OCI-LY1 (cell line): ENCODE data around the gene SEC16A.

Experiments
- H2AFZ ChIP-seq: fragments of 200-600 bp; sonication (generic), shearing (Covaris generic); 2 replicates; pipeline ENCODE4 v1.6.0; 2014; ENCODE audit warnings: antibody characterized with exemption, mild to moderate bottlenecking, low read length
- H3F3A ChIP-seq: fragments of 200-600 bp; sonication (generic), shearing (Covaris generic); 2 replicates; pipeline ENCODE4 v1.6.0; 2014; ENCODE audit warnings: mild to moderate bottlenecking, antibody characterized with exemption, low read length, moderate library complexity; ENCODE audit not compliant: insufficient read depth
- H3K27ac ChIP-seq: fragments of 200-600 bp; sonication (generic); 2 replicates; pipeline ENCODE4 v1.5.1; 2014; ENCODE audit warnings: low read length, mixed run types, mild to moderate bottlenecking, low read depth; ENCODE audit not compliant: poor library complexity, severe bottlenecking
- H3K27me3 ChIP-seq: fragments of 200-600 bp; sonication (generic); 2 replicates; pipeline ENCODE4 v1.6.0; 2014; ENCODE audit warnings: antibody characterized with exemption, mild to moderate bottlenecking, low read length, moderate library complexity; ENCODE audit not compliant: insufficient read depth
- H3K36me3 ChIP-seq: fragments of 200-600 bp; sonication (generic); 2 replicates; pipeline ENCODE4 v1.6.1; 2014; ENCODE audit warnings: mild to moderate bottlenecking, antibody characterized with exemption, low read length, moderate library complexity, mixed read lengths; ENCODE audit not compliant: insufficient read depth
- H3K4me1 ChIP-seq: fragments of 200-600 bp; sonication (generic); 2 replicates; pipeline ENCODE4 v1.5.1; 2014; ENCODE audit warnings: mild to moderate bottlenecking, low read length, moderate library complexity; ENCODE audit not compliant: insufficient read depth, severe bottlenecking
- H3K4me2 ChIP-seq: fragments of 200-600 bp; sonication (generic), shearing (Covaris generic); 2 replicates; pipeline ENCODE4 v1.6.1; 2014; ENCODE audit warnings: low read length
- H3K4me3 ChIP-seq: fragments of 200-600 bp; sonication (generic); 2 replicates; pipeline ENCODE4 v1.5.1; 2014; ENCODE audit warnings: low read length, low read depth, mild to moderate bottlenecking, mixed read lengths; ENCODE audit not compliant: poor library complexity, severe bottlenecking
- H3K79me2 ChIP-seq: fragments of 200-600 bp; shearing (Covaris generic); 2 replicates; pipeline ENCODE4 v1.6.1; 2016; ENCODE audit warnings: mixed run types, low read length, mixed read lengths; ENCODE audit not compliant: insufficient read depth
- H3K9ac ChIP-seq: fragments of 200-600 bp; sonication (generic), shearing (Covaris generic); 2 replicates; pipeline ENCODE4 v1.6.1; 2014; ENCODE audit warnings: mild to moderate bottlenecking, low read length, mixed read lengths
- H3K9me2 ChIP-seq: fragments of 200-600 bp; sonication (generic), shearing (Covaris generic); 2 replicates; pipeline ENCODE4 v1.6.1; 2014; ENCODE audit warnings: low read depth, mild to moderate bottlenecking, low read length, mixed read lengths
- H3K9me3 ChIP-seq: fragments of 200-600 bp; shearing (Covaris generic); 2 replicates; pipeline ENCODE4 v1.6.1; 2014; ENCODE audit warnings: low read length, mixed read lengths
- H4K20me1 ChIP-seq: fragments of 200-600 bp; sonication (generic), shearing (Covaris generic); 2 replicates; pipeline ENCODE4 v1.6.0; 2016; ENCODE audit warnings: mild to moderate bottlenecking, low read length; ENCODE audit not compliant: insufficient read depth
- CTCF ChIP-seq: fragments of 200-600 bp; sonication (generic), shearing (Covaris generic); IDR thresholded peaks from 2 replicates; pipeline ENCODE4 v1.5.1; 2017; ENCODE audit warnings: mild to moderate bottlenecking, antibody characterized with exemption, low read length, moderate library complexity, mixed read lengths
- EZH2 ChIP-seq: fragments of 200-600 bp; sonication (generic), shearing (Covaris generic); IDR thresholded peaks from 2 replicates; pipeline ENCODE4 v1.8.0; 2017; ENCODE audit warnings: borderline replicate concordance, mixed run types, mild to moderate bottlenecking, antibody characterized with exemption, low read length, moderate library complexity, mixed read lengths

The SEC16A gene

GRCh38 chr9:136454026-136454796, 28.6 kb downstream of the SEC16A start:
- H3K9me2 ChIP-seq, result no peaks in the 10 kb centered on the region
- no peak for TF ChIP-seq CTCF
- TF ChIP-seq EZH2, result no peak
- H3K27me3 ChIP-seq, result no peaks in the 10 kb centered on the region
- H3K79me2 ChIP-seq, result no peaks in the 10 kb centered on the region
- H2AFZ ChIP-seq, result no peak overlapping the region
- no peak overlapping the region for H3K4me2 ChIP-seq
- H3K9me3 ChIP-seq, result no peaks in the 10 kb centered on the region
- no peaks in the 10 kb centered on the region for H3F3A ChIP-seq
- H3K9ac ChIP-seq, result no peak overlapping the region
- H3K27ac ChIP-seq, result no peak overlapping the region
- H3K4me1 ChIP-seq, result no peaks in the 10 kb centered on the region
- H4K20me1 ChIP-seq, result no peaks in the 10 kb centered on the region
- peaks cover 86% of the 10 kb centered on the region for H3K36me3 ChIP-seq
- no peak overlapping the region for H3K4me3 ChIP-seq

- H3K27ac ChIP-seq, result no peak overlapping the region
- no peak overlapping the region for H2AFZ ChIP-seq
- no peaks in the 10 kb centered on the region for H3K79me2 ChIP-seq
- no peaks in the 10 kb centered on the region for H3K9me2 ChIP-seq
- H3K9ac ChIP-seq, result no peak overlapping the region
- no peak overlapping the region for H3K4me3 ChIP-seq
- peaks cover 84% of the 10 kb centered on the region for H3K36me3 ChIP-seq
- H3F3A ChIP-seq, result no peaks in the 10 kb centered on the region
- no peaks in the 10 kb centered on the region for H4K20me1 ChIP-seq
- no peaks in the 10 kb centered on the region for H3K4me1 ChIP-seq
- TF ChIP-seq EZH2 (no peak), CTCF (no peak)
- no peaks in the 10 kb centered on the region for H3K9me3 ChIP-seq
- no peaks in the 10 kb centered on the region for H3K27me3 ChIP-seq
- no peak overlapping the region for H3K4me2 ChIP-seq
Observed at GRCh38 chr9:136453326-136453725, 29.5 kb downstream of the SEC16A start.

GRCh38 chr9:136451221-136451877, 31.5 kb downstream of the SEC16A start:
- Histone ChIP-seq H3F3A (no peaks in the 10 kb centered on the region), H4K20me1 (no peaks in the 10 kb centered on the region), H3K9me2 (no peaks in the 10 kb centered on the region), H3K36me3 (peaks cover 84% of the 10 kb centered on the region), H3K9me3 (no peaks in the 10 kb centered on the region), H3K4me3 (no peak overlapping the region), H2AFZ (no peak overlapping the region), H3K4me2 (no peak overlapping the region), H3K4me1 (no peaks in the 10 kb centered on the region), H3K27me3 (no peaks in the 10 kb centered on the region), H3K9ac (no peak overlapping the region), H3K27ac (no peak overlapping the region), H3K79me2 (no peaks in the 10 kb centered on the region)
- no peak for TF ChIP-seq CTCF
- TF ChIP-seq EZH2, result no peak
